Mucosa of descending colon (tissue), 3 donors: ENCODE results near the gene SH3RF3. TPM values are rescaled to one million over a fixed set of nuclear protein-coding genes. Genes with fewer than 3 reads are reported as not detected.

Experiments
- ATAC-seq: fragments of 200-7000 bp; cut with Tn5 transposase; one replicate; pipeline ENCODE4 v1.9.1; 2020; ENCODE audit warnings: mild to moderate bottlenecking, moderate library complexity
- DNase-seq, 3 donors: peaks; one replicate each; pipeline ENCODE4 v3.0.0-alpha.2; 2020
- H3K36me3 ChIP-seq: fragments of 200-600 bp; one replicate; pipeline ENCODE4 v1.8.0; 2021; ENCODE audit warnings: low read depth, mild to moderate bottlenecking
- H3K4me1 ChIP-seq: fragments of 200-600 bp; one replicate; pipeline ENCODE4 v1.8.0; 2021; ENCODE audit warnings: low read depth, mild to moderate bottlenecking
- H3K4me3 ChIP-seq: fragments of 200-600 bp; one replicate; pipeline ENCODE4 v1.8.0; 2021; ENCODE audit warnings: mild to moderate bottlenecking
- H3K9me3 ChIP-seq: fragments of 200-600 bp; one replicate; pipeline ENCODE4 v1.8.0; 2021; ENCODE audit warnings: mild to moderate bottlenecking
- CTCF ChIP-seq: fragments of 200-600 bp; IDR thresholded peaks from one replicate; pipeline ENCODE4 v1.8.0; 2022; ENCODE audit warnings: antibody characterized with exemption, mild to moderate bottlenecking
- intact Hi-C, 2 donors: fragments of 100-400 bp; cut with DNase I in 1 of 2; cut with micrococcal nuclease in 1 of 2; formaldehyde crosslinking; loops; one replicate each; pipeline versions ENCODE4 v1.11.0 to v1.11.1; 2022; cut with DNase I, micrococcal nuclease
- total RNA-seq, 3 donors: library from RNA; stranded (reverse); fragmentation: NEBNext Ultra II Directional in 2 of 3; extraction: Animal tissue kit (Norgen Biotek cat#: 25700) in 2 of 3; gene quantifications; one replicate each; pipeline versions ENCODE4 v1.2.1 to v1.2.4, GENCODE V29; 2021 to 2023
- donor health status: DM: no; HTN: no; CAD: no; lungs with moderate emphysema.
- donor health status: DM: no; HTN: no; CAD: no.
- donor health status: DM: no; HTN: yes; CAD: no.

The SH3RF3 gene
- total RNA-seq, 3 donors from 2014 or later, result 1.9 to 3.7 (median 3.0) TPM

GRCh38 chr2:109188496-109188890, 59.5 kb downstream of the SH3RF3 start:
- Histone ChIP-seq H3K36me3 (no peaks in the 10 kb centered on the region), H3K4me1 (no peaks in the 10 kb centered on the region), H3K4me3 (no peak overlapping the region), H3K9me3 (no peaks in the 10 kb centered on the region)
- ATAC-seq (no peak), DNase-seq (no peak)
- no peak for TF ChIP-seq CTCF
- intact Hi-C loops, result no loop called here

GRCh38 chr2:109188898-109189297, 59.9 kb downstream of the SH3RF3 start:
- H3K4me1 ChIP-seq, result no peaks in the 10 kb centered on the region
- H3K4me3 ChIP-seq, result no peak overlapping the region
- ATAC-seq (no peak), DNase-seq (no peak)
- no peaks in the 10 kb centered on the region for H3K36me3 ChIP-seq
- H3K9me3 ChIP-seq, result no peaks in the 10 kb centered on the region
- TF ChIP-seq CTCF, result no peak
- intact Hi-C loops, result no loop called here

GRCh38 chr2:109189751-109190150, 60.7 kb downstream of the SH3RF3 start:
- no peak for ATAC-seq
- H3K4me3 ChIP-seq, result no peak overlapping the region
- no peak for DNase-seq
- intact Hi-C loops, result no loop called here
- no peaks in the 10 kb centered on the region for H3K4me1 ChIP-seq
- H3K9me3 ChIP-seq, result no peaks in the 10 kb centered on the region
- no peaks in the 10 kb centered on the region for H3K36me3 ChIP-seq
- no peak for TF ChIP-seq CTCF

- H3K36me3 ChIP-seq, result no peaks in the 10 kb centered on the region
- no peak overlapping the region for H3K4me3 ChIP-seq
- DNase-seq (no peak), ATAC-seq (no peak)
- no peaks in the 10 kb centered on the region for H3K9me3 ChIP-seq
- no peak for TF ChIP-seq CTCF
- intact Hi-C loops, result no loop called here
- no peaks in the 10 kb centered on the region for H3K4me1 ChIP-seq
These were observed 65.0 kb downstream of the SH3RF3 start for GRCh38 chr2:109193807-109194619.

- TF ChIP-seq CTCF, result no peak
- intact Hi-C loops, result no loop called here
- no peak for ATAC-seq
- H3K36me3 ChIP-seq, result no peaks in the 10 kb centered on the region
- no peaks in the 10 kb centered on the region for H3K9me3 ChIP-seq
- no peaks in the 10 kb centered on the region for H3K4me1 ChIP-seq
- no peak overlapping the region for H3K4me3 ChIP-seq
- no peak for DNase-seq
These were observed 65.6 kb downstream of the SH3RF3 start for GRCh38 chr2:109194620-109194937.
